CD14-positive monocyte (primary cell): ENCODE results near the gene TBCD. TPM values are rescaled to one million over a fixed set of nuclear protein-coding genes. Genes with fewer than 3 reads are reported as not detected.
A peak's percentile ranks its signal among the peaks of the same experiment; 100 is the strongest.

Source experiments
- DNase-seq, 3 donors: peaks; one replicate each; pipeline ENCODE4 v3.0.0-alpha.2; 2011 to 2022
- H2AFZ ChIP-seq: 2 replicates; pipeline ENCODE4 v1.6.0; 2012; ENCODE audit warnings: mild to moderate bottlenecking, low read depth, low read length, inconsistent platforms; ENCODE audit not compliant: insufficient read depth, poor library complexity, severe bottlenecking
- H3K27ac ChIP-seq, 2 donors: 1 replicate in 1 of 2; 2 replicates in 1 of 2; pipeline ENCODE4 v1.5.1; 2012 to 2013; ENCODE audit warnings: low read length in 2 of 2, control low read depth in 1 of 2, inconsistent platforms in 1 of 2, low read depth in 1 of 2, mild to moderate bottlenecking in 1 of 2
- H3K27me3 ChIP-seq, 2 donors: one replicate each; pipeline versions ENCODE4 v1.6.0 to v1.6.1; 2011 to 2013; ENCODE audit warnings: low read length in 2 of 2; ENCODE audit not compliant: control insufficient read depth in 2 of 2, insufficient read depth in 2 of 2
- H3K36me3 ChIP-seq, 2 donors: replicated peaks in 1 of 2; 1 replicate in 1 of 2; 2 replicates in 1 of 2; pipeline versions ENCODE4 v1.5.1 to v1.6.1; 2012 to 2013; ENCODE audit warnings: low read length in 2 of 2, control low read depth in 1 of 2, inconsistent platforms in 1 of 2, mild to moderate bottlenecking in 1 of 2; ENCODE audit not compliant: insufficient read depth in 2 of 2, control insufficient read depth in 1 of 2
- H3K4me1 ChIP-seq, 2 donors: 1 replicate in 1 of 2; 2 replicates in 1 of 2; pipeline versions ENCODE4 v1.5.1 to v1.6.1; 2012 to 2013; ENCODE audit warnings: low read length in 2 of 2, control low read depth in 1 of 2, inconsistent platforms in 1 of 2, mild to moderate bottlenecking in 1 of 2, moderate library complexity in 1 of 2; ENCODE audit not compliant: insufficient read depth in 2 of 2, control insufficient read depth in 1 of 2
- H3K4me2 ChIP-seq: replicated peaks from 2 replicates; pipeline ENCODE3; 2012; ENCODE audit warnings: low read length, moderate library complexity, mild to moderate bottlenecking; ENCODE audit not compliant: poor library complexity, severe bottlenecking; ENCODE audit errors: extremely low read depth
- H3K4me3 ChIP-seq, 3 experiments: fragments of 200-600 bp in 1 of 3; sonication (generic) in 1 of 3; replicated peaks in 1 of 3; 1 replicate in 2 of 3; 2 replicates in 1 of 3; pipeline ENCODE4 v1.5.1; 2011 to 2013; ENCODE audit warnings: low read length in 3 of 3, mild to moderate bottlenecking in 3 of 3, control low read depth in 2 of 3, low read depth in 2 of 3, inconsistent platforms in 1 of 3, moderate library complexity in 1 of 3
- H3K79me2 ChIP-seq: 2 replicates; pipeline ENCODE4 v1.6.0; 2012; ENCODE audit warnings: mild to moderate bottlenecking, control low read depth, inconsistent platforms, low read length, moderate library complexity; ENCODE audit not compliant: insufficient read depth
- H3K9ac ChIP-seq: 2 replicates; pipeline ENCODE4 v1.6.0; 2017; ENCODE audit warnings: low read length, mild to moderate bottlenecking; ENCODE audit not compliant: insufficient read depth, poor library complexity, severe bottlenecking
- H3K9me3 ChIP-seq, 2 donors: replicated peaks in 1 of 2; 1 replicate in 1 of 2; 2 replicates in 1 of 2; pipeline versions ENCODE4 v1.5.1 to v1.6.1; 2012 to 2013; ENCODE audit warnings: low read length in 2 of 2, control low read depth in 1 of 2; ENCODE audit not compliant: control insufficient read depth in 1 of 2, insufficient read depth in 1 of 2
- H4K20me1 ChIP-seq: 2 replicates; pipeline ENCODE4 v1.6.0; 2012; ENCODE audit warnings: mild to moderate bottlenecking, low read length, control low read depth, moderate library complexity; ENCODE audit not compliant: insufficient read depth
- H3K27ac Mint-ChIP-seq, 7 donors: one replicate each; pipeline ENCODE4 v1.8.0; 2020; ENCODE audit warnings: mild to moderate bottlenecking in 7 of 7, mixed read lengths in 7 of 7, moderate library complexity in 6 of 7, inconsistent platforms in 2 of 7
- H3K27me3 Mint-ChIP-seq, 3 donors: one replicate each; pipeline ENCODE4 v1.8.0; 2021 to 2022; ENCODE audit warnings: low read depth in 3 of 3, mild to moderate bottlenecking in 3 of 3, mixed read lengths in 3 of 3, moderate library complexity in 3 of 3, inconsistent platforms in 1 of 3
- H3K36me3 Mint-ChIP-seq, 2 donors: one replicate each; pipeline ENCODE4 v1.8.0; 2020; ENCODE audit warnings: mixed read lengths in 2 of 2, inconsistent platforms in 1 of 2, mild to moderate bottlenecking in 1 of 2
- H3K4me1 Mint-ChIP-seq: one replicate; pipeline ENCODE4 v1.8.0; 2020; ENCODE audit warnings: mild to moderate bottlenecking, mixed read lengths
- H3K4me3 Mint-ChIP-seq, 2 donors: one replicate each; pipeline ENCODE4 v1.8.0; 2020; ENCODE audit warnings: mild to moderate bottlenecking in 2 of 2, mixed read lengths in 2 of 2, moderate library complexity in 1 of 2
- H3K9me3 Mint-ChIP-seq, 7 donors: one replicate each; pipeline ENCODE4 v1.8.0; 2020 to 2022; ENCODE audit warnings: mixed read lengths in 7 of 7, mild to moderate bottlenecking in 6 of 7, moderate library complexity in 6 of 7, inconsistent platforms in 2 of 7
- CTCF ChIP-seq: fragments of 200-600 bp; IDR thresholded peaks from one replicate; pipeline ENCODE4 v1.8.0; 2022; ENCODE audit warnings: antibody characterized with exemption, mild to moderate bottlenecking
- WGBS: methylation state at CpG from one replicate; pipeline ENCODE4 v1.1.5; 2013; ENCODE audit warnings: missing lambda C conversion rate; ENCODE audit not compliant: insufficient coverage; 5-methylcytosine and 5-hydroxymethylcytosine counted together
- intact Hi-C, 2 donors: fragments of 100-400 bp; cut with micrococcal nuclease; formaldehyde crosslinking; loops; one replicate each; pipeline versions ENCODE4 v1.15.0 to v1.15.1; 2023
- polyA plus RNA-seq, 3 donors: library from polyadenylated mRNA; depleted of rRNA in 1 of 3; unstranded in 2 of 3; stranded (reverse) in 1 of 3; fragments of 300-500 nt in 2 of 3; fragments of >200 nt in 1 of 3; fragmentation: Illumina TruSeq in 2 of 3; gene quantifications; 1 replicate in 2 of 3; 2 replicates in 1 of 3; pipeline ENCODE4 v1.2.3, GENCODE V29; 2012 to 2021

TBCD gene
- polyA plus RNA-seq, 3 donors = 54.7 to 74.0 (median 66.6) TPM

GRCh38 chr17:82812601-82813000 lies 60.7 kb downstream of the TBCD start:
- Histone ChIP-seq H3K27me3 (no peaks in the 10 kb centered on the region), H3K9me3 (no peaks in the 10 kb centered on the region), H3K36me3 (peaks cover 5 to 35% of the 10 kb centered on the region in 2 donors), H3K4me1 (no peaks in the 10 kb centered on the region), H3K4me2 (no peak overlapping the region), H3K79me2 (no peaks in the 10 kb centered on the region), H4K20me1 (no peaks in the 10 kb centered on the region), H3K9ac (no peak overlapping the region), H3K4me3 (no peak overlapping the region), H2AFZ (no peak overlapping the region), H3K27ac (no peak overlapping the region)
- Mint-ChIP-seq H3K36me3 (peaks cover 39 to 71% of the 10 kb centered on the region in 2 donors), H3K4me1 (peaks cover 11% of the 10 kb centered on the region), H3K27me3 (no peaks in the 10 kb centered on the region), H3K4me3 (no peak overlapping the region), H3K9me3 (peaks cover 0 to 9% (median 0%) of the 10 kb centered on the region in 7 donors), H3K27ac (no peak overlapping the region)
- 97% methylated on average over 13 of the region's 17 CpGs for WGBS
- DNase-seq = no peak
- TF ChIP-seq CTCF = no peak
- intact Hi-C loops = loop anchor here in 1 of 2 donors (5.0 kb wide), 1 partner anchor 55 kb away; no protein-coding TSS in a partner anchor

DNA sequence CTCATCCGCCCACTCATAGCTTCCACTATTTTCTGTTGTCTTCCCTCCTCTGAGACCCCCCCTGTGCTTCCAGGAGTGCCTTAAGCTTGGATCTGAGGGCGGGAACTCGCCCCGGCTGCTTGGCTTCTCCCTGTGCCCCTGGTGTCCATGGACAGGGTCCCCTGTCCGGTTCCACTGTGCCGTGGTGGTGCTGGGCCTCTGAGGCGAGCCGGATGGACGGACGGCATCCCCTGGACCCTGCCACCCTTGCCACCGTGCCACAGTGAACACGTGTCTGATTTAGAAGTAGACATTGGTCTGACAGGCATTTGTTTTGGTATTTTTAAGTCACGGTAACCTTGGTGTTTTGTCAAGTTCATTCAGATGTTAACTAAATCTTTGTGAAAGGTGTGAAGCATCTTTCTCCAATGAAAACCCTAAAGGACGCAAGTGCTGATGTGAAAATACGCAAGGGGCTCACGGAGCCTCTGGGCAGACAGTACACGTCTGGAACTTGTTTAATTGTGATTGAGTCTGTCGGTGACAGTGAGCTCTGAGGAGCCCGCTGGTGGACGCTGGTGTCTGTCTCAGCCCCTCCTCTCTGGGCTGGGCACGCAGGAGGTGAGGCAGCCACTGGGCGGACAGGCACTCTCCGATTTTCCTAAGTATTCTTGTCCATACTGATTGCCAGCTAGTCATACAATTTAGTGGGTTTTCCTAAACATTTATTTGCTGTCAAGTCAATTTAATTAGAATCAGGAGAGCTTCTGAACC lies 61.6 kb downstream of the TBCD start:
- Histone ChIP-seq H3K36me3 (peaks cover 4 to 39% of the 10 kb centered on the region in 2 donors), H3K27ac (no peak overlapping the region), H3K27me3 (no peaks in the 10 kb centered on the region), H3K9ac (no peak overlapping the region), H4K20me1 (no peaks in the 10 kb centered on the region), H3K79me2 (no peaks in the 10 kb centered on the region), H3K4me3 (no peak overlapping the region), H3K9me3 (no peaks in the 10 kb centered on the region), H2AFZ (no peak overlapping the region), H3K4me1 (no peaks in the 10 kb centered on the region), H3K4me2 (no peak overlapping the region)
- Mint-ChIP-seq H3K27me3 (no peaks in the 10 kb centered on the region), H3K9me3 (peaks cover 0 to 10% (median 0%) of the 10 kb centered on the region in 7 donors), H3K4me1 (peaks cover 11% of the 10 kb centered on the region), H3K36me3 (peaks cover 40 to 76% of the 10 kb centered on the region in 2 donors), H3K4me3 (no peak overlapping the region), H3K27ac (peak overlapping the region in 1 of 7 donors; percentile 56)
- no peak for TF ChIP-seq CTCF
- intact Hi-C loops = loop anchor here in 1 of 2 donors (5.0 kb wide), 1 partner anchor 54 kb away; no protein-coding TSS in a partner anchor
- DNase-seq = no peak
- 91% methylated on average over 18 of the region's 23 CpGs for WGBS
